MCF 10A (cell line): ENCODE measurements around the gene CCL16. TPM values are rescaled to one million over a fixed set of nuclear protein-coding genes. Genes with fewer than 3 reads are reported as not detected.

Experiments
- BruUV-seq: library from RNA; stranded (reverse); fragments of 400-500 nt; replicated peaks from 2 replicates; lab custom pipeline; 2021; lab: Mats Ljungman, UMichigan
- CTCF ChIA-PET: fragments of 300-600 bp; sonication (Branson Sonifier 250); formaldehyde crosslinking; extraction: SDS; loops from one replicate; lab custom pipeline; 2021; ENCODE audit warnings: antibody characterized with exemption, inconsistent platforms; lab: Yijun Ruan, JAX
- POLR2A ChIA-PET: fragments of 300-600, 350-650 bp; sonication (Branson Sonifier 250); formaldehyde crosslinking; extraction: SDS; loops from one replicate; lab custom pipeline; 2020; ENCODE audit warnings: antibody characterized with exemption, inconsistent platforms; lab: Yijun Ruan, JAX
- DNase-seq: peaks from one replicate; pipeline ENCODE4 v3.0.0-alpha.2; 2018; ENCODE audit not compliant: unreplicated experiment
- H3K27ac Mint-ChIP-seq: one replicate; pipeline ENCODE4 v1.8.0; 2022; ENCODE audit warnings: mild to moderate bottlenecking, low read depth, mixed read lengths; ENCODE audit not compliant: unreplicated experiment
- H3K27me3 Mint-ChIP-seq: one replicate; pipeline ENCODE4 v1.8.0; 2022; ENCODE audit warnings: mixed read lengths; ENCODE audit not compliant: insufficient read depth, unreplicated experiment
- H3K36me3 Mint-ChIP-seq: one replicate; pipeline ENCODE4 v1.8.0; 2022; ENCODE audit warnings: mild to moderate bottlenecking, moderate library complexity, mixed read lengths; ENCODE audit not compliant: insufficient read depth, unreplicated experiment
- H3K4me1 Mint-ChIP-seq: one replicate; pipeline ENCODE4 v1.8.0; 2022; ENCODE audit warnings: mixed read lengths; ENCODE audit not compliant: insufficient read depth, unreplicated experiment
- H3K4me3 Mint-ChIP-seq: one replicate; pipeline ENCODE4 v1.8.0; 2022; ENCODE audit warnings: mild to moderate bottlenecking, moderate library complexity, mixed read lengths; ENCODE audit not compliant: unreplicated experiment
- H3K9me3 Mint-ChIP-seq: one replicate; pipeline ENCODE4 v1.8.0; 2022; ENCODE audit warnings: mixed read lengths; ENCODE audit not compliant: unreplicated experiment
- intact Hi-C: fragments of 100-400 bp; cut with micrococcal nuclease; formaldehyde crosslinking; loops from 2 replicates; pipeline ENCODE4 v1.14.1; 2022
- total RNA-seq: library from RNA; stranded (reverse); gene quantifications from 2 replicates; pipeline ENCODE4 v1.2.3, GENCODE V29; 2022
- TF ChIP-seq, protein P1 (sequence below): fragments of 200-600 bp; IDR thresholded peaks from one replicate; pipeline ENCODE4 v1.8.0; 2022; ENCODE audit warnings: antibody characterized with exemption, mild to moderate bottlenecking; ENCODE audit not compliant: unreplicated experiment

CCL16 gene
- total RNA-seq, 1 experiment from 2014 or later: not detected

DNA sequence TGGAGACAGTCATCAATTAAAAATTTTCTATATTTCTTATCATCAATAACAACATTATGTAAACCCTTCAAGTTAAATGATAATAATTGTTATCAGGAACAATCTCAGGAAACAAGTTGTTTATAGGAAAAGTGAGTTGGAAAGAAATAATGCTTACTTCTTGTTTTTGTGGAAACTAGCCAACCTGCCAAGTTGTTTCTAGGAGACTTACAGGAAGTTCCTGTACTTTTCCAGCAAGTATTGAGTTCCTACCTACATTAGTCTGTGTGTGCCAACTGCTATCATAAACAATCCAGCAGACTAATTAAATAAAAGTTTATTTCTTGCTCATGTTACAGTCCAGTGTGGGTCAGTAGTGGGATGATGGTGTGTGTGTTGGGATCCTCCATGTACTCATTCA, 6.9 kb upstream of the CCL16 start:
- ChIA-PET POLR2A (no interaction called here), CTCF (interaction anchor here (0.5 to 0.6 kb wide), 2 partner anchors 30 to 39 kb away, joined by 3 to 4 read pairs; no protein-coding TSS in a partner anchor)
- Mint-ChIP-seq H3K27me3 (peaks cover 24% of the 10 kb centered on the region), H3K27ac (no peak overlapping the region), H3K9me3 (no peaks in the 10 kb centered on the region), H3K36me3 (no peaks in the 10 kb centered on the region), H3K4me1 (no peaks in the 10 kb centered on the region), H3K4me3 (no peak overlapping the region)
- TF ChIP-seq, protein P1, sequence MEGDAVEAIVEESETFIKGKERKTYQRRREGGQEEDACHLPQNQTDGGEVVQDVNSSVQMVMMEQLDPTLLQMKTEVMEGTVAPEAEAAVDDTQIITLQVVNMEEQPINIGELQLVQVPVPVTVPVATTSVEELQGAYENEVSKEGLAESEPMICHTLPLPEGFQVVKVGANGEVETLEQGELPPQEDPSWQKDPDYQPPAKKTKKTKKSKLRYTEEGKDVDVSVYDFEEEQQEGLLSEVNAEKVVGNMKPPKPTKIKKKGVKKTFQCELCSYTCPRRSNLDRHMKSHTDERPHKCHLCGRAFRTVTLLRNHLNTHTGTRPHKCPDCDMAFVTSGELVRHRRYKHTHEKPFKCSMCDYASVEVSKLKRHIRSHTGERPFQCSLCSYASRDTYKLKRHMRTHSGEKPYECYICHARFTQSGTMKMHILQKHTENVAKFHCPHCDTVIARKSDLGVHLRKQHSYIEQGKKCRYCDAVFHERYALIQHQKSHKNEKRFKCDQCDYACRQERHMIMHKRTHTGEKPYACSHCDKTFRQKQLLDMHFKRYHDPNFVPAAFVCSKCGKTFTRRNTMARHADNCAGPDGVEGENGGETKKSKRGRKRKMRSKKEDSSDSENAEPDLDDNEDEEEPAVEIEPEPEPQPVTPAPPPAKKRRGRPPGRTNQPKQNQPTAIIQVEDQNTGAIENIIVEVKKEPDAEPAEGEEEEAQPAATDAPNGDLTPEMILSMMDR: no peak
- intact Hi-C loops: no loop called here
- BruUV-seq: no TSS peak
- DNase-seq: no peak

DNA sequence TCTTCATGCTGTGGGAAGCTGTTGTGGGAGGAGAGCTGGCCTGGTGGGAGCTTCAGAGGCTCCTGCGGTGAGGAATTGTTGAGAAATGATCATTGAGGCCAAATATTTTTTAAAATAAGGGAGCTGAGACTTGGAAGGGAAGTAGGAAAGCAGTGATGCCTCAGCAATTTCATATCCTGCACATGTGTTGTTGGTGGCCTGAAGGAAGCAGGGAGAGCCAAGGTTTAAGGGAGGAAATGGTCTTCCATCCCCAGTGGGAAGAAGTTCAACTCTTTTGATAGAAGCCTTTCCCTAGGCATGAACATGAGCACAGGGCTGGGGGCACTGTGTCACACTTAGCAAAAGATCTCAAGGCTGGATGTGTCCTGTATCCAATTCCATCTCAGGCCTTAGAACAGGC, 5.3 kb upstream of the CCL16 start, which contains the start of gene CCL14:
Gene CCL14, minus strand, starts transcription at position 87 of the 400 bp plus-strand sequence. Its CDS starts 80 bp downstream, at position 7.
- DNase-seq: no peak
- BruUV-seq: no TSS peak
- TF ChIP-seq, protein P1: no peak
- Mint-ChIP-seq H3K27me3 (peaks cover 15% of the 10 kb centered on the region), H3K4me1 (no peaks in the 10 kb centered on the region), H3K4me3 (no peak within 1 kb of the TSS), H3K36me3 (no peaks in the 10 kb centered on the region), H3K9me3 (no peaks in the 10 kb centered on the region), H3K27ac (no peak within 1 kb of the TSS)
- ChIA-PET CTCF (interaction anchor here (1.4 kb wide), 1 partner anchor 162 kb away, joined by 6 read pairs; no protein-coding TSS in a partner anchor), POLR2A (interaction anchor here (1.0 kb wide), 1 partner anchor 9 kb away, joined by 3 read pairs; no protein-coding TSS in a partner anchor)
- intact Hi-C loops: no loop called here

DNA sequence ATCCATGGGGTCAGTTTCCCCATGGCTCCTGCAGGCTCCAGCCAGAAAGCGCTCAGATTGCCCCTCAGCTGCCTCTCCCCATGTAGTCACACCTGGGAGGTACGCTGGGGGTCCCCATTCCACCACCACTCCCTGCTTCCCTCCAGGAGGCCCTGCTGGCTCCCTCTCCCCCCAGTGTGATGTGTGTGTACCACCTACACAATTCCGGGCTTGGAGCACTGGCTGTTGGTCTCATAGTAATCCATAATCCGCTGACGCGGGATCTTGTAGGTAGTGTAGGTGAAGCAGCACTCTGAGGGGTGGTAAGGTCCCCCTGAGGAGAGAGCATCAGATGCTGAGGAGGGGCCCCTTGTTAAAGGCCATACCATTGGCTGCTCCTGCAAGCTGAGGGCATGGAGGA, 2.8 kb upstream of the CCL16 start:
- no peaks in the 10 kb centered on the region for H3K36me3 Mint-ChIP-seq
- H3K27ac Mint-ChIP-seq: no peak overlapping the region
- BruUV-seq: no TSS peak
- ChIA-PET CTCF (interaction anchor here (2.6 kb wide), 1 partner anchor 164 kb away, joined by 9 read pairs; no protein-coding TSS in a partner anchor), POLR2A (no interaction called here)
- H3K4me1 Mint-ChIP-seq: no peaks in the 10 kb centered on the region
- H3K4me3 Mint-ChIP-seq: no peak overlapping the region
- H3K27me3 Mint-ChIP-seq: no peaks in the 10 kb centered on the region
- no peaks in the 10 kb centered on the region for H3K9me3 Mint-ChIP-seq
- TF ChIP-seq, protein P1: no peak
- DNase-seq: no peak
- intact Hi-C loops: no loop called here

DNA sequence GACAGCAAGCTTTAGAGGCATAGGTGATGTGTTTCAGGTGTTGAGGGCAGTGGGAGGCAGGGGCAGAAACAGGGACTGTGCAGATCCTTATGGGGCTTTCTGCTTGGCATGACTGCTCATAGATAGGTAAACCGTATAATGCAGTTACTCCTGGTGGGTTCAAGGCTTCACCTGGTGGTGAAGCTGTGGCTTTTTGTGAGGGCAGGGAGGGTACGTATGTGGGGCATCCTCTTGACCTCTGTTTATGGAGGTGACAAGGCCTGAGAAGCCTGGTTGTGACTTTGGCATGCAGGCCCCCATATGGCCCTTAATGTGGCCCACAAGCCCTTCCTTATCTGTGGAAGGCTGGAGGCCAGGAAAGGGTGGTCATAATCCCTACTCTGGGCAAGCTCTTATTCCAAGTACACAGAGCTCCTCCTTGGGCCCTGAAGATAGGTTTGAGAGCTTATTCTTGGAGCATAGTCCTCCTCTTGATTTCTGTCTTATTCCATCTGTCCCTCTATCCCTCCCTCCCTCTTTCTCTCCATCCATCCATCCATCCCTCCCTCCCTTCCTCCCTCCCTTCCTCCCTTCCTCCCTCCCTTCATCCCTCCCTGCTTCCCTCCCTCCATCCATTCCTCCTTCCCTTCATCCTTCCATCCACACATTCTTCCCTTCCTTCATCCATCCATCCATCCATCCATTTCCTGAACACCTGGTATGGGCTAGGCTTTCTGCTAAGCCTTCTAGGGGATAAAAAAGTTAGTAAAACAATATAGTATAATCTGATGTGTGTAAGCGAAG, 1.3 kb upstream of the CCL16 start:
- Mint-ChIP-seq H3K27ac (no peak overlapping the region), H3K9me3 (no peaks in the 10 kb centered on the region), H3K36me3 (no peaks in the 10 kb centered on the region), H3K27me3 (no peaks in the 10 kb centered on the region), H3K4me1 (no peaks in the 10 kb centered on the region), H3K4me3 (no peak overlapping the region)
- CTCF ChIA-PET: interaction anchor here (1.0 to 2.6 kb wide), 3 partner anchors 13 to 166 kb away, joined by 3 to 9 read pairs (median 7); no protein-coding TSS in a partner anchor
- DNase-seq: no peak
- intact Hi-C loops: no loop called here
- TF ChIP-seq, protein P1: no peak
- BruUV-seq: no TSS peak
- POLR2A ChIA-PET: no interaction called here
